ENCODE results near the gene FMN1. TPM values are rescaled to one million over a fixed set of nuclear protein-coding genes. Genes with fewer than 3 reads are reported as not detected.

The FMN1 gene
- total and polyA plus RNA-seq, 3 donors from 2014 or later, result 17.7 to 53.7 (median 47.4) TPM

GRCh38 chr15:33168444-33168843, 26.1 kb downstream of the FMN1 start:
- Histone ChIP-seq H3K9me3 (no peaks in the 10 kb centered on the region), H3K4me1 (no peaks in the 10 kb centered on the region), H3K27me3 (no peaks in the 10 kb centered on the region), H3K36me3 (ENCODE audit: low read depth, missing control alignments) (no peaks in the 10 kb centered on the region), H3K27ac (no peak overlapping the region), H3K4me3 (no peak overlapping the region)
- WGBS, 2 donors, result 75 to 76% methylated on average over 2 of the region's 2 CpGs
- TF ChIP-seq POLR2A (IDR thresholded peaks at IDR 0.05), result no peak
- TF ChIP-seq, protein P1, sequence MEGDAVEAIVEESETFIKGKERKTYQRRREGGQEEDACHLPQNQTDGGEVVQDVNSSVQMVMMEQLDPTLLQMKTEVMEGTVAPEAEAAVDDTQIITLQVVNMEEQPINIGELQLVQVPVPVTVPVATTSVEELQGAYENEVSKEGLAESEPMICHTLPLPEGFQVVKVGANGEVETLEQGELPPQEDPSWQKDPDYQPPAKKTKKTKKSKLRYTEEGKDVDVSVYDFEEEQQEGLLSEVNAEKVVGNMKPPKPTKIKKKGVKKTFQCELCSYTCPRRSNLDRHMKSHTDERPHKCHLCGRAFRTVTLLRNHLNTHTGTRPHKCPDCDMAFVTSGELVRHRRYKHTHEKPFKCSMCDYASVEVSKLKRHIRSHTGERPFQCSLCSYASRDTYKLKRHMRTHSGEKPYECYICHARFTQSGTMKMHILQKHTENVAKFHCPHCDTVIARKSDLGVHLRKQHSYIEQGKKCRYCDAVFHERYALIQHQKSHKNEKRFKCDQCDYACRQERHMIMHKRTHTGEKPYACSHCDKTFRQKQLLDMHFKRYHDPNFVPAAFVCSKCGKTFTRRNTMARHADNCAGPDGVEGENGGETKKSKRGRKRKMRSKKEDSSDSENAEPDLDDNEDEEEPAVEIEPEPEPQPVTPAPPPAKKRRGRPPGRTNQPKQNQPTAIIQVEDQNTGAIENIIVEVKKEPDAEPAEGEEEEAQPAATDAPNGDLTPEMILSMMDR (IDR thresholded peaks at IDR 0.05), result no peak
- intact Hi-C loops (cut with DNase I; ENCODE audit: low total_unique reads), result no loop called here
- DNase-seq, result no peak

DNA sequence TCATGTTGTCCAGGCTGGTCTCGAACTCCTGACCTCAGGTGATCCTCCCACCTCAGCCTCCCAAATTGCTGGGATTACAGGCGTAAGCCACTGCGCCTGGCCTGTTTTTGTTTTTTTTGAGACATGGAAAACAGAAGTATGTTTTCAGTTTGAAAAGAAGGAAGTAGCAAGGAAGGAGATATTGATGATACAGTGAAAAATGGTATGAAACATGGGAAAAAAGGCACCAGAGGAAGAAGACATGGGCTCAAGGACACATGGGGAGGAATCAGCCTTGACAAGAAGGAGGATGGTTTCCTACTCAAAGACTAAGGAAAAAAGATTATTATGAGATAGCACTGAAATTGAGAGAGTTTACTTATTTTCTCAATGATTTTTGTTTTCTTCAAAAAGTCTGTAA, 30.7 kb downstream of the FMN1 start:
- WGBS, 2 donors, result 84% methylated on average over 3 of the region's 3 CpGs
- H3K9me3 ChIP-seq, result no peaks in the 10 kb centered on the region
- TF ChIP-seq, protein P1 (IDR thresholded peaks at IDR 0.05), result no peak

DNA sequence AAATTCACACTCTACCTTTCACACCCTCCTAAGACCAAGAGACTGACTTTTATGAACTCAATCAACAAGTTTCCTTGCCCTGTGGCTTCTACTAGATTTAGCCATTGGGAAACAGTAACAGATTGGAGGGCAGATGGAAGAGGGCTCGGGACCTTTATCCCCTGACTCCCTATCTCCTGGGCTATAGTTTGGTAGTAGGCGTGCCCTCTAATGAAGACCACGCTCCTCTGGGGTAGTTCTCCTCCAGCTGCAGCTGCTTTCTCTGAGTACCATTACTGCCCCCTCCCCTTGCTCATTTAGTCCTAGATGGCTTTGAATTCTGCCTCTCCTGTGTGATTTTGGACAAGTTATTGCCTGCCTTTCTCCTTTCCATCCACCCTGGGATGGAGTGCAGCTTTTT, 33.3 kb downstream of the FMN1 start:
- intact Hi-C loops (cut with DNase I; ENCODE audit: low total_unique reads), result no loop called here
- Histone ChIP-seq H3K27ac (no peak overlapping the region), H3K4me3 (no peak overlapping the region), H3K4me1 (no peaks in the 10 kb centered on the region), H3K27me3 (no peaks in the 10 kb centered on the region), H3K36me3 (ENCODE audit: low read depth, missing control alignments) (no peaks in the 10 kb centered on the region), H3K9me3 (no peaks in the 10 kb centered on the region)
- WGBS, 2 donors, result 80 to 85% methylated on average over 3 of the region's 3 CpGs
- DNase-seq, result no peak
- TF ChIP-seq, protein P1 (IDR thresholded peaks at IDR 0.05), result no peak
- TF ChIP-seq POLR2A (IDR thresholded peaks at IDR 0.05), result no peak

More for the DNA sequence above, 30.7 kb downstream of the FMN1 start:
- Histone ChIP-seq H3K36me3 (ENCODE audit: low read depth, missing control alignments) (no peaks in the 10 kb centered on the region), H3K27me3 (no peaks in the 10 kb centered on the region), H3K4me1 (no peaks in the 10 kb centered on the region), H3K4me3 (no peak overlapping the region), H3K27ac (no peak overlapping the region)
- intact Hi-C loops (cut with DNase I; ENCODE audit: low total_unique reads), result no loop called here
- DNase-seq, result no peak

DNA sequence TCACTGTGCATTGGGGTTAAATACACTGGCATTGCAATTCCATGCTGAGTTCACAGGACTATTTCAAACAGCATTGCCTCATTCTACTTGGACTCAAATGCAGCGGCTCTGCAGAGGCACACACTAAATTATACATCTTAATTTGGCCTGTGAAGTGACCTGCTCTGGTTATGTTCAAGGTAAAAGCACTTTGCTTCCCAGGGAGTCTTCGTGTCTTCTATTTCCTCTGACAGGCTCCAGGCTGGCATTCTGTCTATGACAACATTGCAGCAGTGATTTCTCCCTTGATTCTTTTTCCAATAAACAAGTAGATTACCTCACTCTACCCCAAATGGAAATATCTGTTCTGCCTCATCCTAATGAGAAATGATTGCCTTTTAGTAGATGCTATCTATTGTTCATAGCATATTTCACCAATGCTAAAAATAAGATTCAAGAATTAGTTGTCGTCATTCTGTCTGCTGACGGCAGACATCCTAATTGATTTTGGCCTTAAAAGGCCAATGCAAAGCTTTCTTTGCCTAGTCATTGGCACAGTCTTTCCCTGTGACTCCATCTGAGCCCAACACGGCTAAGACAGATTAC, 33.8 kb downstream of the FMN1 start:
- Histone ChIP-seq H3K36me3 (ENCODE audit: low read depth, missing control alignments) (no peaks in the 10 kb centered on the region), H3K27ac (no peak overlapping the region), H3K4me3 (no peak overlapping the region), H3K9me3 (no peaks in the 10 kb centered on the region), H3K27me3 (no peaks in the 10 kb centered on the region), H3K4me1 (no peaks in the 10 kb centered on the region)
- WGBS, 2 donors, result 79 to 82% methylated on average over 5 of the region's 5 CpGs
- intact Hi-C loops (cut with DNase I; ENCODE audit: low total_unique reads), result no loop called here
- TF ChIP-seq, protein P1 (IDR thresholded peaks at IDR 0.05), result no peak
- no peak for TF ChIP-seq POLR2A (IDR thresholded peaks at IDR 0.05)
- DNase-seq, result no peak

DNA sequence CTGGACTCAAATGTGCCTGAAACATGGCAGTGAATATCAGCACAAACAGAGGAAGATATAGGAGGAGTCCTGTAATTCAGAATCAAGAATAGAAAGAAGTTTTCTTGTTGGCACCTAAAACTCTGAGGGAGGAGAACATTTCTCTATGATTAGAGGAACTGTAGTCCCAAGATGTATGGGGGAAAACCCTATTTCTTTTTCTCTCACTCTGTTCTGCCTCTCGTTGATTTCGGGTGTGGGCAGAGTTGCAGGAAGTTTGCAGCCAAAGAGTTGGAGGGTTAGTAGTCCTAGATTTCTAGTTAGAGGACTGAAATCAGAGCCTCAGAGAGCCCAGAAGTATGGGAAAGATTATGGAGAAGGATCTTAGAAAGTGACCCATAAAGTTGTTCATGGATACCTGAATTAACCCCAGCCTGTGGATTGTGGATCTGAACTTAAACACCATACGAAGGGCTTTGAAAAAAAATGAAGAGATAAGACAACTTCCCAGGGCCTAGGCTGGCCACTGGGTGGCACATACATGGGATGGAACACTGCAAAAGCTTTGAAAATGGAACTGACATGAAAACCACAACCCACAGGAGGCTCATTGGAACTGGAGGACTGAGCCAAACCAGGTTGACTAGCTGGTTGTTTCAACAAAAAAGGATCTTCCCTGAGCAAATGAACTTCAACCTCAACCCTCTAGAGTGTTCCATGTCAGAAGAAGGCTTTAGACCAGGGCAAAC, 34.6 kb downstream of the FMN1 start:
- Histone ChIP-seq H3K27ac (no peak overlapping the region), H3K4me3 (no peak overlapping the region), H3K4me1 (no peaks in the 10 kb centered on the region), H3K36me3 (ENCODE audit: low read depth, missing control alignments) (no peaks in the 10 kb centered on the region), H3K27me3 (no peaks in the 10 kb centered on the region), H3K9me3 (no peaks in the 10 kb centered on the region)
- intact Hi-C loops (cut with DNase I; ENCODE audit: low total_unique reads), result no loop called here
- 54 to 75% methylated on average over 3 of the region's 3 CpGs for WGBS, 2 donors
- DNase-seq, result no peak
- TF ChIP-seq POLR2A (IDR thresholded peaks at IDR 0.05), result no peak
- TF ChIP-seq, protein P1 (IDR thresholded peaks at IDR 0.05), result no peak

Data from testis (tissue), 3 donors.